Mucosa of stomach (tissue), 1 donor: ENCODE measurements around the gene TMEM218.
"Not testable (repeated sequence)": the region's sequence is repeated elsewhere in the genome, so short reads cannot be mapped to it uniquely, and the experiment has no call there.

Experiments used
- H3K27me3 ChIP-seq: one replicate; pipeline ENCODE4 v1.7.0; 2013; ENCODE audit warnings: mild to moderate bottlenecking, low read length; ENCODE audit not compliant: control insufficient read depth, insufficient read depth
- H3K36me3 ChIP-seq: one replicate; pipeline ENCODE4 v1.7.0; 2013; ENCODE audit warnings: low read length; ENCODE audit not compliant: control insufficient read depth, insufficient read depth
- H3K4me1 ChIP-seq: one replicate; pipeline ENCODE4 v1.7.0; 2013; ENCODE audit warnings: mild to moderate bottlenecking, low read length; ENCODE audit not compliant: control insufficient read depth, insufficient read depth
- H3K4me3 ChIP-seq: one replicate; pipeline ENCODE4 v1.7.0; 2013; ENCODE audit warnings: low read length
- H3K9ac ChIP-seq: one replicate; pipeline ENCODE4 v1.7.0; 2013; ENCODE audit warnings: mild to moderate bottlenecking, low read length, moderate library complexity
- H3K9me3 ChIP-seq: one replicate; pipeline ENCODE4 v1.7.0; 2013; ENCODE audit warnings: mild to moderate bottlenecking, low read length, moderate library complexity; ENCODE audit not compliant: control insufficient read depth
- donor health status: Pancreatic carcinoma.

TMEM218 gene

GRCh38 chr11:125100136-125100535, 11.3 kb downstream of the TMEM218 start:
- H3K36me3 ChIP-seq = no peaks in the 10 kb centered on the region
- no peaks in the 10 kb centered on the region for H3K9me3 ChIP-seq
- no peaks in the 10 kb centered on the region for H3K4me1 ChIP-seq
- no peaks in the 10 kb centered on the region for H3K27me3 ChIP-seq
- no peak overlapping the region for H3K4me3 ChIP-seq
- H3K9ac ChIP-seq = no peak overlapping the region

GRCh38 chr11:125094731-125095130, 16.7 kb downstream of the TMEM218 start:
- Histone ChIP-seq H3K36me3 (no peaks in the 10 kb centered on the region), H3K4me3 (no peak overlapping the region), H3K9me3 (no peaks in the 10 kb centered on the region), H3K9ac (no peak overlapping the region), H3K4me1 (no peaks in the 10 kb centered on the region), H3K27me3 (no peaks in the 10 kb centered on the region)

DNA sequence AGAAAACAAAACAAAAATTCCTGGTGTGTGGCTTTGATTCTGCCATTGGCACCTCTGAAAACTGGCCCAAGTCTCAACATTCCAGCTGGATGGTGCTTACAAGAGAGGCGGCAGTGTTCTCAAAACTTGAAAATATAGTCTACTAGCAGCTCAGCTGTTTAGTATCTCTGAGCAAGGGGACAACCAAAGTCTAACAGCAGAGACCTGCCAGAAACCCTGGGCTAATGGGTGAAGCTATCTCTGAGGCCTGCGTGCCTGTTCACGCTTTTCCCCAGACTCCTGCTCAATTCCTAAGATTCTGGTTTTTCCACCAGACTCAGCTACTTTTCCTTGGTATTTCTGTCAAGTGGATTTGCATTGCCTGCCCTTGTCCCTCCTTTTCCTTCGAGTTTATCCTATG, 17.9 kb downstream of the TMEM218 start:
- Histone ChIP-seq H3K9ac (no peak overlapping the region), H3K27me3 (no peaks in the 10 kb centered on the region), H3K4me3 (no peak overlapping the region), H3K4me1 (no peaks in the 10 kb centered on the region), H3K36me3 (no peaks in the 10 kb centered on the region), H3K9me3 (no peaks in the 10 kb centered on the region)

DNA sequence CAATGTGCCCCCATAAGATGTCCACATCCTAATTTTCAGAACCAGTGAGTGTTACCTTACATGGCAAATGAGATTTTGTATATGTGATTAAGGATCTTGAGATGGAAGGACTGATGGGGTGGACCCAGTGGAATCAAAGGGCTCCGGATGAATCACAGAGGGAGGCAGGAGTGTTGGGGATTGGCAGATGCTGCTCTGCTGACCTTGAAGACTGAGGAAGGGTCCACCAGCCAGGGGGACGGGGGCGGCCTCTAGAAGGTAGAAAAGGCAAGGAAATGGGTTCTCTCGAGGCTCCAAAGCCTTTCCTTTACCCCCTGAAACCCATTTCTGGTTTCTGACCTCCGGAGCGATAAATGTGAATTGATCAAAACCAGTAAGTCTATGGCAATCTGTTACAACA, 18.8 kb downstream of the TMEM218 start:
- Histone ChIP-seq H3K4me1 (no peaks in the 10 kb centered on the region), H3K4me3 (no peak overlapping the region), H3K27me3 (no peaks in the 10 kb centered on the region), H3K9me3 (no peaks in the 10 kb centered on the region), H3K36me3 (no peaks in the 10 kb centered on the region), H3K9ac (no peak overlapping the region)

DNA sequence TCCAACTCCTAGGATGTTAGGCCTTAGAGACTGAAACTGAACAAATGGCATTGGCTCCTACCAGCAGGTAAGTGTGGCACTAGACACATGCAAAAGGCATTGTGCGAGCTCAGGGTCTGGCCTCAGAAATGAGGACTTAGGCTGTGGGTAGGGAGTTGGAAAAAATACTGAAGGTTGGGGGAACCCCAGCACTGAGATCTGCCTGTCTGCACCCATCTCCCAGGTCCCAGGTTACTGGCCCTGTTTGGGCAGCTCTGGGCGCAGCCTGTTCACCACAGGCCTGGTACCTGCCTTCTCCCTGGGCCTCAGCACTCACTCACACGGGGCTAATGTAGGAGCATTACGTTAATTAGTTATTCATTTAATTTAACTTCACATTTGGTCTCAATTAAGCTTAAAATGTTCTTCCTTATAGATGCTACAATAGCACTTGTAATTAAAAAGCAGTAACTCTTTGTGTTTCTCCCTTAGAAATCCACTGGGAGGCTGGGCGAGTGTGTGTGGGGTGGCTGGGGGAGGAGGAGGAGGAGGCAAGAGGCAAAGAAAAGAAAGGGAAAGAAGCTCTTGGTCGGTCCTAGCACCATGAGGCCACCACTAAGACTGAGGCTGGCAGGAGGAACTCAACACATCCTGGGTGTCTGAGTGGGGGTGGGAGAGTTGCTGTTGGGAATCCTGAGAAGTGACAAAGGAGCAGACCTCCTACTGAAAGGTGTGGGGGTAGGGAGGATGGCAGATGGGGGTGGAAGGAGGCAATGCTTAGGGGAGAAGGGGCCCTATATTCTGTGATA, 19.4 kb downstream of the TMEM218 start:
- H3K4me1 ChIP-seq = no peaks in the 10 kb centered on the region
- no peak overlapping the region for H3K9ac ChIP-seq
- H3K36me3 ChIP-seq = no peaks in the 10 kb centered on the region
- no peaks in the 10 kb centered on the region for H3K9me3 ChIP-seq
- H3K27me3 ChIP-seq = no peaks in the 10 kb centered on the region
- H3K4me3 ChIP-seq = no peak overlapping the region

DNA sequence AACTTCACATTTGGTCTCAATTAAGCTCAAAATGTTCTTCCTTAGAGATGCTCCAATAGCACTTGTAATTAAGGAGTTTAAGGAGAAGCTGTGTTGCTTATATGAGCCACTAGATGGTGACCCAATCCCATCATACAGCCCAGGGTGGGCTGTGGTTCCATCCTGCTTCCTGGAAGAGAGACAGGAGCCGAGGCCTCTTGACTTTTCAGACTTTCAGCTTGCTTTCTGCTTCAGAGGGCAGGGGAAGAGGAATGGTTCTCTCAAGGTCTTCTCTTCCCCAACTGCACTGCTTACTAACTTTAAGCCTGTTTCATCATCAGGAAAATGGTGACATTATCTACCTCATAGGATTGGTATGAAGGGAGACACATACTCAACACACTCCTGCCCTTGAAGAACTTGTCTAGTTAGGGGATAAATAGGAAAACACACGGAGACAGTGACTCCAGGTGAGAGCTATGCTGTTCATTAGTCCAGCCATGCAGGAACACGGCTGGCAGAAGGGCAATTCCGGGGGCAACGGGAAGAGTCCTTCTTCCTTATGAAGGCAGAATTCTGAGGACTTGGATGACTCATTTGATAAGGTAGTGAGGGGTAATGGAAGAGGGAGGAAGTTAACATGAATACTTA, 20.1 kb downstream of the TMEM218 start:
- Histone ChIP-seq H3K4me1 (no peaks in the 10 kb centered on the region), H3K4me3 (no peak overlapping the region), H3K9me3 (no peaks in the 10 kb centered on the region), H3K36me3 (no peaks in the 10 kb centered on the region), H3K9ac (no peak overlapping the region), H3K27me3 (no peaks in the 10 kb centered on the region)

- no peaks in the 10 kb centered on the region for H3K27me3 ChIP-seq
- H3K4me3 ChIP-seq = no peak overlapping the region
- no peaks in the 10 kb centered on the region for H3K4me1 ChIP-seq
- no peak overlapping the region for H3K9ac ChIP-seq
- H3K36me3 ChIP-seq = no peaks in the 10 kb centered on the region
- H3K9me3 ChIP-seq = no peaks in the 10 kb centered on the region
Observed at GRCh38 chr11:125090816-125091215, 20.6 kb downstream of the TMEM218 start.

GRCh38 chr11:125090151-125090550, 21.3 kb downstream of the TMEM218 start:
- H3K27me3 ChIP-seq, H3K9me3 ChIP-seq, H3K4me3 ChIP-seq, H3K36me3 ChIP-seq, H3K9ac ChIP-seq, H3K4me1 ChIP-seq: not testable (repeated sequence)

- H3K27me3 ChIP-seq, H3K4me1 ChIP-seq, H3K36me3 ChIP-seq, H3K9ac ChIP-seq, H3K9me3 ChIP-seq, H3K4me3 ChIP-seq: not testable (repeated sequence)
Observed at GRCh38 chr11:125089481-125089880, 21.9 kb downstream of the TMEM218 start.

- Histone ChIP-seq H3K9me3 (no peaks in the 10 kb centered on the region), H3K36me3 (no peaks in the 10 kb centered on the region), H3K4me1 (no peaks in the 10 kb centered on the region), H3K4me3 (no peak overlapping the region), H3K27me3 (no peaks in the 10 kb centered on the region), H3K9ac (no peak overlapping the region)
Observed at GRCh38 chr11:125088576-125089455, 22.6 kb downstream of the TMEM218 start.

- no peaks in the 10 kb centered on the region for H3K4me1 ChIP-seq
- H3K4me3 ChIP-seq = no peak overlapping the region
- H3K9me3 ChIP-seq = no peaks in the 10 kb centered on the region
- H3K9ac ChIP-seq = no peak overlapping the region
- H3K36me3 ChIP-seq = no peaks in the 10 kb centered on the region
- H3K27me3 ChIP-seq = no peaks in the 10 kb centered on the region
Observed at GRCh38 chr11:125088123-125088522, 23.3 kb downstream of the TMEM218 start.
